Endothelial cell of umbilical vein (primary cell): Measurements from ENCODE around the gene KHK. TPM values are rescaled to one million over a fixed set of nuclear protein-coding genes. Genes with fewer than 3 reads are reported as not detected.

ENCODE experiments used
- BruUV-seq: library from RNA; stranded (reverse); fragments of 400-500 nt; replicated peaks from 2 replicates; lab custom pipeline; 2021; lab: Mats Ljungman, UMichigan
- CTCF ChIA-PET: fragments of 300-600, 350-600 bp; sonication (Branson Sonifier 250); formaldehyde crosslinking; loops from one replicate; lab custom pipeline; 2021; ENCODE audit warnings: antibody characterized with exemption, inconsistent platforms; lab: Charles Lee
- POLR2A ChIA-PET: fragments of 300-600, 350-600 bp; sonication (Branson Sonifier 250); formaldehyde crosslinking; loops from one replicate; lab custom pipeline; 2021; ENCODE audit warnings: antibody characterized with exemption, inconsistent platforms; lab: Charles Lee
- DNase-seq: peaks from one replicate; pipeline ENCODE4 v3.0.0-alpha.2; 2011; ENCODE audit warnings: low read depth, low spot score
- FAIRE-seq: peaks from 2 replicates; lab custom pipeline; 2011; peaks lifted over from hg19 to GRCh38; lab: Jason Lieb, UNC
- H2AFZ ChIP-seq: 2 replicates; pipeline ENCODE4 v1.6.0; 2012; ENCODE audit warnings: low read depth, low read length, control low read depth, inconsistent platforms
- H3K27ac ChIP-seq: 2 replicates; pipeline ENCODE4 v1.5.1; 2011; ENCODE audit warnings: low read depth, mild to moderate bottlenecking, control low read depth, low read length, moderate library complexity; ENCODE audit not compliant: insufficient read depth
- H3K27me3 ChIP-seq, 2 experiments: 2 replicates each; pipeline versions ENCODE4 v1.6.0 to v1.6.1; 2011; ENCODE audit warnings: low read length in 2 of 2, mixed read lengths in 1 of 2; ENCODE audit not compliant: control insufficient read depth in 2 of 2, insufficient read depth in 2 of 2
- H3K36me3 ChIP-seq, 2 experiments: 2 replicates in 1 of 2; 3 replicates in 1 of 2; pipeline ENCODE4 v1.5.1; 2011; ENCODE audit warnings: low read length in 2 of 2, mild to moderate bottlenecking in 1 of 2, moderate library complexity in 1 of 2; ENCODE audit not compliant: control insufficient read depth in 2 of 2, insufficient read depth in 2 of 2; ENCODE audit errors: extremely low read depth in 1 of 2
- H3K4me1 ChIP-seq: 3 replicates; pipeline ENCODE4 v1.5.1; 2011; ENCODE audit warnings: mild to moderate bottlenecking, low read length; ENCODE audit not compliant: control insufficient read depth, insufficient read depth; ENCODE audit errors: extremely low read depth
- H3K4me2 ChIP-seq: 2 replicates; pipeline ENCODE4 v1.6.1; 2011; ENCODE audit warnings: low read length, control low read depth, mixed read lengths; ENCODE audit not compliant: insufficient read depth
- H3K4me3 ChIP-seq, 3 experiments: fragments of 200-600 bp in 1 of 3; sonication (generic), shearing (Covaris generic) in 1 of 3; replicated peaks in 1 of 3; 2 replicates each; pipeline ENCODE4 v1.5.1; 2011 to 2016; ENCODE audit warnings: control low read depth in 3 of 3, low read length in 3 of 3, mild to moderate bottlenecking in 2 of 3, inconsistent platforms in 1 of 3, low read depth in 1 of 3, moderate library complexity in 1 of 3; ENCODE audit not compliant: insufficient read depth in 1 of 3
- H3K79me2 ChIP-seq: 2 replicates; pipeline ENCODE4 v1.6.0; 2012; ENCODE audit warnings: low read length, inconsistent platforms; ENCODE audit not compliant: control insufficient read depth, insufficient read depth
- H3K9ac ChIP-seq: replicated peaks from 2 replicates; pipeline ENCODE3; 2011; ENCODE audit warnings: low read length, control low read depth; ENCODE audit not compliant: insufficient read depth; ENCODE audit errors: extremely low read depth
- H3K9me1 ChIP-seq: replicated peaks from 3 replicates; pipeline ENCODE4 v1.6.0; 2011; ENCODE audit warnings: mild to moderate bottlenecking, low read length; ENCODE audit not compliant: control insufficient read depth, insufficient read depth; ENCODE audit errors: extremely low read depth
- H3K9me3 ChIP-seq: replicated peaks from 2 replicates; pipeline ENCODE4 v1.5.1; 2012; ENCODE audit warnings: low read length, inconsistent platforms; ENCODE audit not compliant: control insufficient read depth, insufficient read depth
- H4K20me1 ChIP-seq: replicated peaks from 2 replicates; pipeline ENCODE3; 2011; ENCODE audit warnings: mild to moderate bottlenecking, low read length; ENCODE audit not compliant: control insufficient read depth, insufficient read depth; ENCODE audit errors: extremely low read depth
- CTCF ChIP-seq, 2 donors: IDR thresholded peaks; 1 replicate in 1 of 2; 2 replicates in 1 of 2; pipeline ENCODE4 v1.5.1; 2011; ENCODE audit warnings: low read length in 2 of 2, mild to moderate bottlenecking in 2 of 2, moderate library complexity in 2 of 2, control low read depth in 1 of 2, inconsistent platforms in 1 of 2, low read depth in 1 of 2; ENCODE audit not compliant: insufficient read depth in 1 of 2; ENCODE audit errors: extremely low read depth in 1 of 2
- EZH2 ChIP-seq: IDR thresholded peaks from 2 replicates; pipeline ENCODE4 v1.6.1; 2012; ENCODE audit warnings: borderline replicate concordance, low read depth, mild to moderate bottlenecking, moderate library complexity, low read length, inconsistent platforms; ENCODE audit not compliant: severe bottlenecking
- FOS ChIP-seq: IDR thresholded peaks from 2 replicates; pipeline ENCODE4 v1.6.1; 2011; ENCODE audit warnings: mild to moderate bottlenecking, low read length, moderate library complexity, borderline replicate concordance; ENCODE audit not compliant: insufficient read depth
- JUN ChIP-seq: IDR thresholded peaks from 2 replicates; pipeline ENCODE4 v1.6.1; 2011; ENCODE audit warnings: borderline replicate concordance, low read depth; ENCODE audit not compliant: insufficient read length, insufficient read depth
- MAX ChIP-seq: IDR thresholded peaks from 2 replicates; pipeline ENCODE4 v1.6.1; 2011; ENCODE audit not compliant: insufficient read depth, insufficient read length
- MYC ChIP-seq: IDR thresholded peaks from one replicate; pipeline ENCODE4 v1.6.1; 2011; ENCODE audit warnings: mild to moderate bottlenecking, low read depth, low read length
- POLR2A ChIP-seq: IDR thresholded peaks from 2 replicates; pipeline ENCODE4 v1.6.1; 2012; ENCODE audit warnings: low read depth, mild to moderate bottlenecking, control low read depth, low read length
- POLR2AphosphoS5 ChIP-seq: IDR thresholded peaks from 2 replicates; pipeline ENCODE4 v1.6.1; 2012; ENCODE audit warnings: low read depth, mild to moderate bottlenecking, control low read depth, low read length, moderate library complexity; ENCODE audit not compliant: insufficient read depth
- dilution Hi-C: fragments of 300-500 bp; cut with MboI; formaldehyde crosslinking; loops from one replicate; pipeline ENCODE4 v1.15.0; 2019; ENCODE audit warnings: low sequenced_read_pairs; ENCODE audit not compliant: extremely low pct_ligation_motif_present
- intact Hi-C: fragments of 100-400 bp; cut with micrococcal nuclease; formaldehyde crosslinking; loops from one replicate; pipeline ENCODE4 v1.10.0; 2022
- polyA plus RNA-seq, 4 experiments: library from polyadenylated mRNA; depleted of rRNA in 3 of 4; stranded (reverse) in 3 of 4; unstranded in 1 of 4; fragments of >200 nt; gene quantifications; 2 replicates each; pipeline versions ENCODE4 v1.2.1 to v1.2.3, GENCODE V29; 2011 to 2012; ENCODE audit warnings: missing spikeins in 1 of 4
- total RNA-seq: library from RNA; stranded (reverse); gene quantifications from 2 replicates; pipeline ENCODE4 v1.2.3, GENCODE V29; 2021

KHK gene
- total and polyA plus RNA-seq, 2 donors (not counting 3 experiments of a cell fraction or from before 2014, with no cell fraction given), result 2.9 to 4.4 TPM

GRCh38 chr2:27082773-27083409 is 3.7 kb upstream of the KHK start:
- no peaks in the 10 kb centered on the region for H3K79me2 ChIP-seq
- H3K27ac ChIP-seq, result no peak overlapping the region
- no peaks in the 10 kb centered on the region for H3K36me3 ChIP-seq
- no peaks in the 10 kb centered on the region for H3K27me3 ChIP-seq
- H3K4me3 ChIP-seq, result no peak overlapping the region
- BruUV-seq, result no TSS peak
- H4K20me1 ChIP-seq, result no peaks in the 10 kb centered on the region
- H3K4me2 ChIP-seq, result no peak overlapping the region
- intact Hi-C loops, result no loop called here
- H3K9me1 ChIP-seq, result no peaks in the 10 kb centered on the region
- no peak overlapping the region for H3K9ac ChIP-seq
- CTCF ChIA-PET, result interaction anchor here (1.2 to 6.0 kb wide), 5 partner anchors 9 to 121 kb away, joined by 3 to 55 read pairs (median 27); partner anchors contain the start of genes AGBL5 and OST4
- TF ChIP-seq POLR2A (no peak), CTCF (IDR thresholded peaks at IDR 0.05; ENCODE audit: extremely low read depth in 1 of 2, insufficient read depth in 1 of 2, low read depth in 1 of 2, low read length in 2 of 2) (no peak), FOS (no peak), EZH2 (no peak), POLR2AphosphoS5 (no peak), MAX (no peak), JUN (no peak), MYC (no peak)
- DNase-seq, result no peak
- dilution Hi-C loops, result no loop called here
- no peak overlapping the region for H2AFZ ChIP-seq
- POLR2A ChIA-PET, result interaction anchor here (0.6 kb wide), 1 partner anchor 22 kb away, joined by 3 read pairs; no protein-coding TSS in a partner anchor
- no peaks in the 10 kb centered on the region for H3K9me3 ChIP-seq
- no peak for FAIRE-seq
- peaks cover 12% of the 10 kb centered on the region for H3K4me1 ChIP-seq
